Measurements from ENCODE around the gene SERPING1.
A peak's percentile ranks its signal among the peaks of the same experiment; 100 is the strongest.

Gene SERPING1

GRCh38 chr11:57597461-57597915, at the start of gene SERPING1:
Gene SERPING1, plus strand, starts transcription at chr11:57597685. Its CDS starts 586 bp downstream, at chr11:57598271.
- DNase-seq = no peak

DNA sequence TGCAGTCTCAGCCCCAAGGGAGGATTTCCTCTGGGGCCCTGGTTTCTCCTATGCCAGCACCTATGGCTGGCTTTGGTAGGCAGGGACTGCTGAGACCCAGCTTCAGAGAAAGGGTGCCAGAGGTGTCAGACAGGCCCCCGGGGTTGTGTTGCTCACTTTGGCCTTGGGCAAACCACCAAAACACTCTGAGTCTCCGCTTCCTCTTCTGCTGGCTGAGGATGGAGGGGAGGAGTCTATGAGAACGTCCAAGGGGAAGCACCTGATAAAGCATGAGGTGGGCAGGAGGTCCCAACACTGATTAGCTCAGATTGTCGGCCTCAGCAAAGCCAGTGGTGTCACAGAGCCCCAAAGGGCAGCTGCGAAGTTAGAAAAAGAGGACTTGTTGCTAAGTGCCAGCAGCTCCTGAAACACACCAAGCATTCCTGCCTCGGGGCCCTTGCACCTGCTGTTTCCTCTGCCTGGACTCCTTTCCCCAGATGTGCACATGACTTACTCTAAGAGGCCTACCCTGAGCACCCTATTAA, 49.6 kb upstream of the SERPING1 start:
- DNase-seq = no peak

GRCh38 chr11:57549983-57550382, 47.5 kb upstream of the SERPING1 start:
- DNase-seq = no peak

GRCh38 chr11:57551941-57552340, 45.5 kb upstream of the SERPING1 start:
- DNase-seq = no peak

DNA sequence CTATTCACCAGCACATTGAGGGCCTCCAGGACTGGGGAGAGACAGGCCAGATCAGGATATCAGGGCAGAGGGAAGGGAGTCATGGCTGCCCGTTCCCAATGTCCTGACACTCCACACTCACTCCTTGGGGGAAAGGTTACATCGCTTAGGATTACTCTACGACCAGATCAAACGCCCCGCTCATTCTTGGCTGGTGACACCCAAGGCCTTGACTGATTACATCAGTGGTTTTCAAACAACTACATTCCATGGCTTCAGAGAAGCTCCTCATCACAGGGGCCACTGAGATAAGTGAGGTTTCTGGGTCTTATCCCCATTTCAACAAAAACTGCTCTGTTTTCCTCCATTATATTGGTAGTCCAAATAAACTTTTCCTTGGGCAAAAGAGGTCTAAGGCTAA, 45.0 kb upstream of the SERPING1 start:
- DNase-seq = no peak

- DNase-seq = no peak
Measured at GRCh38 chr11:57555393-57555792, 42.1 kb upstream of the SERPING1 start.

DNA sequence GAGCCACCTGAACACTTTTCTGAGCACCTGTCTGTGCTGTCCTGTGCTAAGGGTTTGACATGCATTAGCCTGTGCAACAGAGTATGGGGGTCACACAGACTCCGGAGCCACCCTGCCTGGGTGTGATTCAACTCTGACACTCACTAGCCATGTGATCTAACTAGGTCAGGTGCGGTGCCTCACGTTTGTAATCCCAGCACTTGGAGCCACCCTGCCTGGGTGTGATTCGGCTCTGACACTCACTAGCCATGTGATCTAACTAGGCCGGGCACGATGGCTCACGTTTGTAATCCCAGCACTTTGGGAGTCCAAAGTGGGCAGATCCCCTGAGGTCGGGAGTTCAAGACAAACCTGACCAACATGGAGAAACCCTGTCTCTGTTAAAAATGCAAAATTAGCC, 41.4 kb upstream of the SERPING1 start:
- no peak for DNase-seq

DNA sequence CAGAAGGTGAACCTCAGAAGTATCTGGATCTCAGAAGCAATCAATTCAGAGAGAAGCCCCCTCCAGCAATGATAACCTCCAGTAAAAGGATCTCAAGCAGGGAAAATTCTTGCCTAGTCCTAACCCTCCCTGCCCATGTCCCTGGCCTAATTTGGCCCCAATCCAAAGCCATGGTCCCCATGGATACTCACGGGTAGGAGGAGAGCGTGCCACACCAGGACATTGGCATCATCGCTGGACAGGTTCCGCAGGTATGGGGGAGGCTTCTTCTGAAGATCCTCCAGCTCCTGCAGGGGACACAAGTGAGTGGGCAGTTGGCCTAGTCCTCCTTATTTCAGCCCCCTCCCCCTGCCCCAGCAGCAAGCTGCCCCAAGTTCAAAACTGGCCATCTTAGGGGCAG, 37.3 kb upstream of the SERPING1 start:
- DNase-seq = peak; percentile 8

DNA sequence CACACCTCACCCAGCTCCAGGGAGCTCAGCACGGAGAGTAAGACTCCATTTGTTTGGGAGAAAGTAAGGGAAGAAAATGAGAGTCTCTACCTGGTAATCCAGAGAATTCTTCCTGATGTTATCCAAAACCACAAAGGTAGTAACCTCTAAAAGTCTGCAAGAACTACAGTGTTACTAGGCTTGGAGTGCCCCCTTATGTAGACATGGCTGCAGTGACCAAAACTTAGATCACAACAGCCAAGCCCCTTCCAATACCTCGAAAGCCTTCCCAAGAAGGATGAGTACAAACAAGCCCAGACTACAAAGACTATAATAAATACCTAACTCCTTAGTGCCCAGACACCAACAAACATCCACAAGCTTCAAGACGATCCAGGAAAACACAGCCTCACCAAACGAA, 34.9 kb upstream of the SERPING1 start:
- no peak for DNase-seq

GRCh38 chr11:57566005-57566904, 31.2 kb upstream of the SERPING1 start:
- no peak for DNase-seq

- DNase-seq = no peak
Measured at GRCh38 chr11:57566905-57567514, 30.5 kb upstream of the SERPING1 start.

DNA sequence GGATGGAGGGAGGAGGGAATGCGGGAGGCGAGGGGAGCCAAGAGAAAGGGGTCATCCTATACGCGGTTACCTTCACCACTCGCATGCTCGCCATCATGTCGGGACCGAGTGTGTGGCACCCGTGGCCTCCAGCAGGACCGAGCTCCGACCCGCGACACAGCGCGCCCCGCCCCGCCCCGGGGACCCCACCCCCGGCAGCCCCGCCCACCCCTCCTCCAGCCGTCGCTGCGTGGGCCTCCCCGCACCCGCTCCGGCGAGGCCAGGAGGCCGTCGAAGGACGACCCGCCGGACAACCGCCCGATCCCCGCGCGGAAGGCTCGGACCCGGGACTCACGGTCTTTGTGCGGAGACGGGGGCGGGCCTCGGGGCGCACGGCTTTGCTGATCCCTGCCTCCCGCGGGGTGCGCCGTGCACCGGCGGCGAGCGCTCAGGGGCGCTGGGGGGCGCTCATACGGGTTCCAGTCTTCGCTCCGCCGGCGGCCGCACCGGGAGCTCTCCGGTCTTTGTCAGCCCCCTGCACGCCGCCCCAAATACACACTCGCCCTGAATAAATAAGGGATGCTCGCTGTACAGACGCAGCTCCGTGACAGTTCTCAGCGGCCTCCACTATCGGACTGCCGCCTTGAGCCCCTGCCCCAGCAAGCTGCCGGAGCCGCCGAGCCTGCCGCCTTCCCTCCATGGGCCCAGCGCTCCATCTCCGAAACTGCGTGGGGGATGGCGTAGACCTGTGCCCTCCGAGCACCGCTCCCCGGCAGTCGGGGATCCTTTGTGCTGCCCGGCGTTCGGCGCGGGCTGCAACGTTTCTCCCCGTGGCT, 29.8 kb upstream of the SERPING1 start, which contains the start of gene UBE2L6:
Gene UBE2L6, minus strand, starts transcription at position 158 of the 815 bp plus-strand sequence. Its CDS starts 61 bp downstream, at position 97.
- peak; percentile 70 for DNase-seq

- no peak for DNase-seq
Measured at GRCh38 chr11:57568330-57568766, 29.1 kb upstream of the SERPING1 start.

DNA sequence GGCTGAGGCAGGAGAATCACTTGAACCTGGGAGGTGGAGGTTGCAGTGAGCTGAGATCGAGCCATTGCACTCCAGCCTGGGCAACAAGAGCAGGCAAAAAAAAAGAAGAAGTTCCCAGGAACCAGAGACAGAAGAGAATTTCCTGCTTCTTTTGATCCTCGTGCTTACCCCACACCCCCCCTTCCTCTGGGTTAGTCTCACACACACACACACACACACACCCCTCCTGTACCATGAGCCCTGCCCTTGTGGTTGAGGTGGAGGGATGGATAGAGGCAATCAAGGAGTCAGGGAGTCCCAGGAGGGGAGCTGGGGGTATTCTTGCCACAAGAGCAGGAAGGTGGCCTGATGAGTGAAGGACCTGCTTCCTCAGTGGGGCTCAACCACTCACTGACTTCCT, 25.9 kb upstream of the SERPING1 start:
- DNase-seq = no peak

- no peak for DNase-seq
Measured at GRCh38 chr11:57574061-57574460, 23.4 kb upstream of the SERPING1 start.

DNA sequence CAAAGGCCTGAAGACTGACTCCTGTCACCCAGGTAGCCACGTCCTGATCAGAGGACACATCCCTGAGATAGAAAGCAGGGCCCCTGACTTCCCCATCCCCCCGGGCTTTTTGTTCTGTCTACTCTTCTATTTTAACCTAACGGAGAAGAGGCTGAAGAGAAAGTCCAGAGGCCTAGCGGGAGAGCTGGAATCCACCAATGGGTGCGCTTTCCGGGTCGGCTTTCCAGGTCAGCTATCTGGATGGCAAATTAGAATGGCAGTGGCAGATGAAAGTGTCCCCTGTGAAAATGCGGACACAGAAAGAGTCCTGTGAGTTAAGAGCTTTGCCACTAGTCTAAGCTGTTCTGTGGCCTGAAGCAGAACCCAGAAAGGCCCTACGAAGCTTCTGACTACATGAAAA, 13.1 kb upstream of the SERPING1 start:
- no peak for DNase-seq

DNA sequence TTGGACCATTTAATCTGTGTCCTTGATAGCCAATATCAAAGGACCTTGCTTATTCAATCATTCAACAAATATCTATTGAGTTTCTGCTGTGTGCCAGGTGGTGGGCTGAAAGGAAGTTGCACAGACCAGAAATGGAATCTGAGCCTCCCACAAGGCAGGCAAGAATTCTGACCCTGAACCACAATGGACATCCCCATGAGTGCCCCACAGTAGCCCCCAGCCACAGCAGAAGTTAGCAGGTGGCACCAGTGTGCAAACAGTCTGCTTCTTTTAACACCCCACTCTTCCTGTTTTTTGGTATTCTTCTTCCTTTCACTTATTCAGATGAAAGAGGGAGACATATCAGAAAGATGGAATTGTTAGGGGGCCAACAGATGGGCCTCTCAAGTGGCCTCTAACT, 12.2 kb upstream of the SERPING1 start:
- no peak for DNase-seq

- DNase-seq = no peak
Measured at GRCh38 chr11:57586711-57587245, 10.7 kb upstream of the SERPING1 start.

DNA sequence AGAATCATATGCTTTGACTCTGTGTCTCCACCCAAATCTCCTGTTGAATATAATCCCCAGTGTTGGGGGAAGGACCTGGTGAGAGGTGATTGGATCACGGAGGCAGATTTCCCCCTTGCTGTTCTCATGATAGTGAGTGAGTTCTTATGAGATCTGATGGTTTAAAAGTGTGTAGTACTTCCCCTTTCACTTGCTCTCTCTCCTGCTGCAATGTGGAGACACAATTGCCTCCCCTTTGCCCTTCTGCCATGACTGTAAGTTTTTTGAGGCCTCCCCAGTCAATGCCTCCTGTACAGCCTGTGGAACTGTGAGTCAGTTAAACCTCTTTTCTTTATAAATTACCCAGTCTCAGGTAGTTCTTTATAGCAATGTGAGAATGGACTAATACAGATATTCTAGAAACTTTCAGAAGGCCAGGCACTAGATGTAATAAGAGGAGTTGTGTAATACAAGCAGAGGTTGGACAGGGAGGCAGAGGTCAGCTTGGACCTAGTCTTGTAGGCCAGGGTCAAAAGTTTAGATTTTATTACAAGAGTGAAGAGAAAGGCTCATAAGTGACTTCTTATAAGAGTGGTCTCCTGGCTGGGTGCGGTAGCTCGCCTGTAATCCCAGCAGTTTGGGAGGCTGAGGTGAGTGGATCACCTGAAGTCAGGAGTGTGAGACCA, 9.3 kb upstream of the SERPING1 start:
- no peak for DNase-seq

GRCh38 chr11:57596266-57596885, 1.1 kb upstream of the SERPING1 start:
- DNase-seq = no peak

Data from NCI-H69 (cell line).